Breast epithelium (tissue), 3 donors: ENCODE data around the gene MAPK14.

ENCODE experiments used
- CTCF ChIP-seq, 3 donors: fragments of 450-650 bp; IDR thresholded peaks; one replicate each; pipeline ENCODE4 v1.5.1; 2016 to 2017; ENCODE audit warnings: antibody characterized with exemption in 3 of 3, mild to moderate bottlenecking in 3 of 3, moderate library complexity in 3 of 3
- POLR2A ChIP-seq: fragments of 450-650 bp; IDR thresholded peaks from one replicate; pipeline ENCODE4 v1.6.1; 2016; ENCODE audit warnings: antibody characterized with exemption, mild to moderate bottlenecking, moderate library complexity
- POLR2AphosphoS5 ChIP-seq, 3 donors: sonication (generic); formaldehyde crosslinking; IDR thresholded peaks; one replicate each; pipeline ENCODE4 v1.6.1; 2017; ENCODE audit warnings: antibody characterized with exemption in 3 of 3

- no peak for TF ChIP-seq POLR2A
- TF ChIP-seq CTCF (IDR thresholded peaks at IDR 0.05) = no peak
- TF ChIP-seq POLR2AphosphoS5 (IDR thresholded peaks at IDR 0.05) = peak in 1 of 3 donors; percentile 31
Observed at GRCh38 chr6:36028877-36029324, 1.3 kb downstream of the MAPK14 start.
